ENCODE measurements around the gene TM6SF1.

DNA sequence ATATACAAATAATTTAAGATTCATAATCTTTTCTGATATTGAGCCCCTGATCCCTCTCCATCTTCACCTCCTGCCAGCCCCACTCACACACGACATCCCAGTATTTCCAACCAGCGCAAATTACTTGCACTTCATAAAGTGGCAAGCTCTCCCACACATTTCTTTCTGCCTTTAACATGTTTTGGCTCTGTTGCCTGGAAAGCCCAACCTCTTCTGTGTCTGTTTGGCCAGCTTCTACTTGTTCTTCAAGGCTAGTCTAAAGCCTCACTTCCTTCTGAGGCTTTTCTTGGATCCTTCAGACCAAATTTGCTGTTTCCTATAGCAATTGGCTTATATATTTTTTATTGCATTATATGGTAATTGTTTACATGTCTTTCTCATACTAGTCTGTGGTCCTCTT is 5.1 kb upstream of the TM6SF1 start:
- no peak for TF ChIP-seq CTCF (IDR thresholded peaks at IDR 0.05; ENCODE audit: borderline replicate concordance, extremely low read depth, low read length, poor library complexity, severe bottlenecking)
- TF ChIP-seq EZH2 (IDR thresholded peaks at IDR 0.05; ENCODE audit: borderline replicate concordance, low read depth, low read length, severe bottlenecking) = no peak

All from DND-41 (cell line).